PC-9 (cell line): ENCODE measurements around the gene FGB.

Experiments used
- CTCF ChIP-seq: fragments of 200-600 bp; sonication (generic); conservative IDR thresholded peaks from 2 replicates; pipeline ENCODE4 v1.6.1; 2017; ENCODE audit warnings: mixed run types, antibody characterized with exemption, mild to moderate bottlenecking, moderate library complexity
- EZH2 ChIP-seq: fragments of 200-600 bp; sonication (generic); IDR thresholded peaks from 2 replicates; pipeline ENCODE4 v1.8.0; 2017; ENCODE audit warnings: antibody characterized with exemption, low read depth

GRCh38 chr4:154516318-154517029 is 46.3 kb upstream of the FGB start:
- TF ChIP-seq CTCF (no peak), EZH2 (no peak)
